H9 (cell line): ENCODE measurements around the gene RNF215. TPM values are rescaled to one million over a fixed set of nuclear protein-coding genes. Genes with fewer than 3 reads are reported as not detected.

Source experiments
- DNase-seq: peaks from one replicate; pipeline ENCODE4 v3.0.0-alpha.2; 2017
- H2AFZ ChIP-seq: one replicate; pipeline ENCODE4 v1.6.1; 2013; ENCODE audit warnings: mild to moderate bottlenecking, low read length, control low read depth, moderate library complexity
- H2AK5ac ChIP-seq: 2 replicates; pipeline ENCODE4 v1.6.1; 2013; ENCODE audit warnings: low read length, control low read depth, mixed read lengths; ENCODE audit not compliant: insufficient read length
- H2BK120ac ChIP-seq: one replicate; pipeline ENCODE4 v1.6.1; 2013; ENCODE audit warnings: low read depth, mild to moderate bottlenecking, low read length, control low read depth, inconsistent platforms; ENCODE audit not compliant: poor library complexity, severe bottlenecking
- H2BK12ac ChIP-seq: 2 replicates; pipeline ENCODE4 v1.6.1; 2013; ENCODE audit warnings: low read length, control low read depth, mixed read lengths, low read depth; ENCODE audit not compliant: insufficient read length
- H2BK15ac ChIP-seq: 2 replicates; pipeline ENCODE4 v1.6.1; 2013; ENCODE audit warnings: low read depth, low read length, control low read depth
- H2BK20ac ChIP-seq: one replicate; pipeline ENCODE4 v1.6.1; 2013; ENCODE audit warnings: low read depth, mild to moderate bottlenecking, low read length, control low read depth, inconsistent platforms; ENCODE audit not compliant: poor library complexity, severe bottlenecking
- H2BK5ac ChIP-seq: 2 replicates; pipeline ENCODE4 v1.6.1; 2013; ENCODE audit warnings: low read length, control low read depth, mixed read lengths; ENCODE audit not compliant: insufficient read length
- H3K14ac ChIP-seq: 2 replicates; pipeline ENCODE4 v1.6.1; 2013; ENCODE audit warnings: low read length, control low read depth; ENCODE audit not compliant: insufficient read depth
- H3K18ac ChIP-seq: 2 replicates; pipeline ENCODE4 v1.6.1; 2013; ENCODE audit warnings: low read depth, mild to moderate bottlenecking, mixed read lengths, low read length, control low read depth; ENCODE audit not compliant: insufficient read length
- H3K23ac ChIP-seq: 2 replicates; pipeline ENCODE4 v1.6.1; 2013; ENCODE audit warnings: low read length, control low read depth, mixed read lengths, low read depth; ENCODE audit not compliant: insufficient read length
- H3K23me2 ChIP-seq: 2 replicates; pipeline ENCODE4 v1.6.1; 2013; ENCODE audit warnings: low read depth, mild to moderate bottlenecking, mixed read lengths, low read length, control low read depth; ENCODE audit not compliant: insufficient read length, poor library complexity, severe bottlenecking
- H3K27ac ChIP-seq: 2 replicates; pipeline ENCODE4 v1.5.1; 2013; ENCODE audit warnings: low read length, control low read depth, mixed read lengths, low read depth; ENCODE audit not compliant: insufficient read length
- H3K27me3 ChIP-seq: 2 replicates; pipeline ENCODE4 v1.6.1; 2013; ENCODE audit warnings: low read length, control low read depth, inconsistent platforms; ENCODE audit not compliant: insufficient read depth
- H3K4ac ChIP-seq: 2 replicates; pipeline ENCODE4 v1.6.1; 2013; ENCODE audit warnings: low read depth, mild to moderate bottlenecking, control low read depth, inconsistent platforms, low read length, moderate library complexity
- H3K4me1 ChIP-seq: 2 replicates; pipeline ENCODE4 v1.6.1; 2013; ENCODE audit warnings: low read length, control low read depth, inconsistent platforms; ENCODE audit not compliant: insufficient read depth
- H3K4me2 ChIP-seq: 2 replicates; pipeline ENCODE4 v1.6.1; 2013; ENCODE audit warnings: low read length, control low read depth, mixed read lengths; ENCODE audit not compliant: insufficient read length, insufficient read depth
- H3K56ac ChIP-seq: 2 replicates; pipeline ENCODE4 v1.6.1; 2013; ENCODE audit warnings: low read depth, mild to moderate bottlenecking, mixed read lengths, low read length, control low read depth; ENCODE audit not compliant: insufficient read length
- H3K79me1 ChIP-seq: 2 replicates; pipeline ENCODE4 v1.6.1; 2013; ENCODE audit warnings: low read depth, mild to moderate bottlenecking, moderate library complexity, low read length, control low read depth, inconsistent platforms; ENCODE audit not compliant: insufficient read depth, poor library complexity, severe bottlenecking
- H3K79me2 ChIP-seq: 2 replicates; pipeline ENCODE4 v1.6.1; 2013; ENCODE audit warnings: low read length, control low read depth, inconsistent platforms; ENCODE audit not compliant: insufficient read depth
- H3K9ac ChIP-seq: 2 replicates; pipeline ENCODE4 v1.6.1; 2013; ENCODE audit warnings: low read length, control low read depth, mixed read lengths; ENCODE audit not compliant: insufficient read length; ENCODE audit errors: extremely low read depth
- H3K9me3 ChIP-seq: one replicate; pipeline ENCODE4 v1.6.1; 2013; ENCODE audit warnings: low read depth, low read length, inconsistent platforms; ENCODE audit not compliant: control insufficient read depth
- H3T11ph ChIP-seq: one replicate; pipeline ENCODE4 v1.6.1; 2013; ENCODE audit warnings: mild to moderate bottlenecking, low read length, control low read depth, inconsistent platforms
- H4K20me1 ChIP-seq: one replicate; pipeline ENCODE4 v1.6.1; 2013; ENCODE audit not compliant: control insufficient read depth, insufficient read length, insufficient read depth
- H4K5ac ChIP-seq: 2 replicates; pipeline ENCODE4 v1.6.1; 2013; ENCODE audit warnings: low read depth, mild to moderate bottlenecking, mixed read lengths, low read length, control low read depth; ENCODE audit not compliant: insufficient read length
- H4K8ac ChIP-seq: replicated peaks from 2 replicates; pipeline ENCODE4 v1.6.1; 2013; ENCODE audit warnings: low read length, control low read depth, mixed read lengths, low read depth; ENCODE audit not compliant: insufficient read length
- H4K91ac ChIP-seq: 2 replicates; pipeline ENCODE4 v1.6.1; 2013; ENCODE audit warnings: low read depth, mild to moderate bottlenecking, moderate library complexity, mixed read lengths, low read length, control low read depth; ENCODE audit not compliant: insufficient read length
- H3K27ac Mint-ChIP-seq, 3 experiments: 2 replicates in 2 of 3; 3 replicates in 1 of 3; pipeline ENCODE4 v1.8.0; 2020 to 2021; ENCODE audit warnings: mixed read lengths in 3 of 3, mild to moderate bottlenecking in 1 of 3, moderate library complexity in 1 of 3
- H3K27me3 Mint-ChIP-seq: 2 replicates; pipeline ENCODE4 v1.8.0; 2021; ENCODE audit warnings: low read depth, mild to moderate bottlenecking, moderate library complexity, mixed read lengths
- H3K36me3 Mint-ChIP-seq, 3 experiments: 2 replicates in 2 of 3; 3 replicates in 1 of 3; pipeline ENCODE4 v1.8.0; 2020 to 2021; ENCODE audit warnings: low read depth in 3 of 3, mixed read lengths in 3 of 3; ENCODE audit not compliant: insufficient read depth in 1 of 3
- H3K4me1 Mint-ChIP-seq, 2 experiments: 2 replicates each; pipeline ENCODE4 v1.8.0; 2020; ENCODE audit warnings: mixed read lengths in 2 of 2
- H3K4me3 Mint-ChIP-seq, 2 experiments: 2 replicates in 1 of 2; 3 replicates in 1 of 2; pipeline ENCODE4 v1.8.0; 2020 to 2021; ENCODE audit warnings: mild to moderate bottlenecking in 2 of 2, mixed read lengths in 2 of 2, moderate library complexity in 1 of 2
- H3K9me3 Mint-ChIP-seq, 2 experiments: 2 replicates in 1 of 2; 3 replicates in 1 of 2; pipeline ENCODE4 v1.8.0; 2020; ENCODE audit warnings: mild to moderate bottlenecking in 2 of 2, mixed read lengths in 2 of 2, moderate library complexity in 1 of 2
- CTCF ChIP-seq: fragments of 200-600 bp; sonication (generic); conservative IDR thresholded peaks from 3 replicates; pipeline ENCODE4 v1.8.0; 2021; ENCODE audit warnings: antibody characterized with exemption, mild to moderate bottlenecking
- WGBS: extraction: QIAGEN DNeasy Blood & Tissue Kit; methylation state at CpG from one replicate; pipeline ENCODE4 v1.1.7; 2013; ENCODE audit warnings: missing lambda C conversion rate, low lambda C conversion rate, mixed read lengths; ENCODE audit not compliant: insufficient read length; ENCODE audit errors: extremely low coverage; 5-methylcytosine and 5-hydroxymethylcytosine counted together
- total RNA-seq: library from RNA; stranded (reverse); gene quantifications from 2 replicates; pipeline ENCODE4 v1.2.1, GENCODE V29; 2021

RNF215 gene
- total RNA-seq, 1 experiment from 2014 or later = 24.5 TPM

GRCh38 chr22:30381264-30381663 is 5.9 kb downstream of the RNF215 start:
- Mint-ChIP-seq H3K27ac (no peak overlapping the region), H3K27me3 (peaks cover 2% of the 10 kb centered on the region; the same call in 1 of the 2 replicates), H3K4me3 (no peak overlapping the region), H3K9me3 (no peaks in the 10 kb centered on the region), H3K4me1 (peaks cover 2% of the 10 kb centered on the region in 2 experiments), H3K36me3 (peaks cover 2 to 38% (median 33%) of the 10 kb centered on the region in 3 experiments; a peak in 6 of 7 replicates)
- Histone ChIP-seq H3K23ac (no peak overlapping the region), H3K9me3 (no peaks in the 10 kb centered on the region), H2AK5ac (no peak overlapping the region), H2BK12ac (no peak overlapping the region), H3K56ac (no peak overlapping the region), H4K20me1 (no peaks in the 10 kb centered on the region), H4K5ac (no peak overlapping the region), H2BK15ac (no peak overlapping the region), H3T11ph (no peak overlapping the region), H3K4me1 (no peaks in the 10 kb centered on the region), H4K8ac (no peak overlapping the region), H2BK120ac (no peak overlapping the region), H3K9ac (no peak overlapping the region), H3K27ac (no peak overlapping the region), H3K4me2 (no peak overlapping the region), H2BK20ac (no peak overlapping the region), H3K4ac (no peak overlapping the region), H3K23me2 (no peaks in the 10 kb centered on the region), H3K14ac (no peak overlapping the region), H3K79me1 (no peaks in the 10 kb centered on the region), H2AFZ (no peak overlapping the region), H4K91ac (no peak overlapping the region), H2BK5ac (no peak overlapping the region), H3K27me3 (no peaks in the 10 kb centered on the region), H3K79me2 (no peaks in the 10 kb centered on the region), H3K18ac (no peak overlapping the region)
- DNase-seq = no peak
- no CpG with 5 or more reads among the region's 12 CpGs for WGBS
- TF ChIP-seq CTCF = no peak
